H9 (cell line): ENCODE results near the gene EPS8. TPM values are rescaled to one million over a fixed set of nuclear protein-coding genes. Genes with fewer than 3 reads are reported as not detected.

Experiments
- DNase-seq: peaks from one replicate; pipeline ENCODE4 v3.0.0-alpha.2; 2017
- H2AFZ ChIP-seq: one replicate; pipeline ENCODE4 v1.6.1; 2013; ENCODE audit warnings: mild to moderate bottlenecking, low read length, control low read depth, moderate library complexity
- H2AK5ac ChIP-seq: 2 replicates; pipeline ENCODE4 v1.6.1; 2013; ENCODE audit warnings: low read length, control low read depth, mixed read lengths; ENCODE audit not compliant: insufficient read length
- H2BK120ac ChIP-seq: one replicate; pipeline ENCODE4 v1.6.1; 2013; ENCODE audit warnings: low read depth, mild to moderate bottlenecking, low read length, control low read depth, inconsistent platforms; ENCODE audit not compliant: poor library complexity, severe bottlenecking
- H2BK12ac ChIP-seq: 2 replicates; pipeline ENCODE4 v1.6.1; 2013; ENCODE audit warnings: low read length, control low read depth, mixed read lengths, low read depth; ENCODE audit not compliant: insufficient read length
- H2BK15ac ChIP-seq: 2 replicates; pipeline ENCODE4 v1.6.1; 2013; ENCODE audit warnings: low read depth, low read length, control low read depth
- H2BK20ac ChIP-seq: one replicate; pipeline ENCODE4 v1.6.1; 2013; ENCODE audit warnings: low read depth, mild to moderate bottlenecking, low read length, control low read depth, inconsistent platforms; ENCODE audit not compliant: poor library complexity, severe bottlenecking
- H2BK5ac ChIP-seq: 2 replicates; pipeline ENCODE4 v1.6.1; 2013; ENCODE audit warnings: low read length, control low read depth, mixed read lengths; ENCODE audit not compliant: insufficient read length
- H3K14ac ChIP-seq: 2 replicates; pipeline ENCODE4 v1.6.1; 2013; ENCODE audit warnings: low read length, control low read depth; ENCODE audit not compliant: insufficient read depth
- H3K18ac ChIP-seq: 2 replicates; pipeline ENCODE4 v1.6.1; 2013; ENCODE audit warnings: low read depth, mild to moderate bottlenecking, mixed read lengths, low read length, control low read depth; ENCODE audit not compliant: insufficient read length
- H3K23ac ChIP-seq: 2 replicates; pipeline ENCODE4 v1.6.1; 2013; ENCODE audit warnings: low read length, control low read depth, mixed read lengths, low read depth; ENCODE audit not compliant: insufficient read length
- H3K23me2 ChIP-seq: 2 replicates; pipeline ENCODE4 v1.6.1; 2013; ENCODE audit warnings: low read depth, mild to moderate bottlenecking, mixed read lengths, low read length, control low read depth; ENCODE audit not compliant: insufficient read length, poor library complexity, severe bottlenecking
- H3K27ac ChIP-seq: 2 replicates; pipeline ENCODE4 v1.5.1; 2013; ENCODE audit warnings: low read length, control low read depth, mixed read lengths, low read depth; ENCODE audit not compliant: insufficient read length
- H3K27me3 ChIP-seq: 2 replicates; pipeline ENCODE4 v1.6.1; 2013; ENCODE audit warnings: low read length, control low read depth, inconsistent platforms; ENCODE audit not compliant: insufficient read depth
- H3K4ac ChIP-seq: 2 replicates; pipeline ENCODE4 v1.6.1; 2013; ENCODE audit warnings: low read depth, mild to moderate bottlenecking, control low read depth, inconsistent platforms, low read length, moderate library complexity
- H3K4me1 ChIP-seq: 2 replicates; pipeline ENCODE4 v1.6.1; 2013; ENCODE audit warnings: low read length, control low read depth, inconsistent platforms; ENCODE audit not compliant: insufficient read depth
- H3K4me2 ChIP-seq: 2 replicates; pipeline ENCODE4 v1.6.1; 2013; ENCODE audit warnings: low read length, control low read depth, mixed read lengths; ENCODE audit not compliant: insufficient read length, insufficient read depth
- H3K56ac ChIP-seq: 2 replicates; pipeline ENCODE4 v1.6.1; 2013; ENCODE audit warnings: low read depth, mild to moderate bottlenecking, mixed read lengths, low read length, control low read depth; ENCODE audit not compliant: insufficient read length
- H3K79me1 ChIP-seq: 2 replicates; pipeline ENCODE4 v1.6.1; 2013; ENCODE audit warnings: low read depth, mild to moderate bottlenecking, moderate library complexity, low read length, control low read depth, inconsistent platforms; ENCODE audit not compliant: insufficient read depth, poor library complexity, severe bottlenecking
- H3K79me2 ChIP-seq: 2 replicates; pipeline ENCODE4 v1.6.1; 2013; ENCODE audit warnings: low read length, control low read depth, inconsistent platforms; ENCODE audit not compliant: insufficient read depth
- H3K9ac ChIP-seq: 2 replicates; pipeline ENCODE4 v1.6.1; 2013; ENCODE audit warnings: low read length, control low read depth, mixed read lengths; ENCODE audit not compliant: insufficient read length; ENCODE audit errors: extremely low read depth
- H3K9me3 ChIP-seq: one replicate; pipeline ENCODE4 v1.6.1; 2013; ENCODE audit warnings: low read depth, low read length, inconsistent platforms; ENCODE audit not compliant: control insufficient read depth
- H3T11ph ChIP-seq: one replicate; pipeline ENCODE4 v1.6.1; 2013; ENCODE audit warnings: mild to moderate bottlenecking, low read length, control low read depth, inconsistent platforms
- H4K20me1 ChIP-seq: one replicate; pipeline ENCODE4 v1.6.1; 2013; ENCODE audit not compliant: control insufficient read depth, insufficient read length, insufficient read depth
- H4K5ac ChIP-seq: 2 replicates; pipeline ENCODE4 v1.6.1; 2013; ENCODE audit warnings: low read depth, mild to moderate bottlenecking, mixed read lengths, low read length, control low read depth; ENCODE audit not compliant: insufficient read length
- H4K8ac ChIP-seq: replicated peaks from 2 replicates; pipeline ENCODE4 v1.6.1; 2013; ENCODE audit warnings: low read length, control low read depth, mixed read lengths, low read depth; ENCODE audit not compliant: insufficient read length
- H4K91ac ChIP-seq: 2 replicates; pipeline ENCODE4 v1.6.1; 2013; ENCODE audit warnings: low read depth, mild to moderate bottlenecking, moderate library complexity, mixed read lengths, low read length, control low read depth; ENCODE audit not compliant: insufficient read length
- H3K27ac Mint-ChIP-seq, 3 experiments: 2 replicates in 2 of 3; 3 replicates in 1 of 3; pipeline ENCODE4 v1.8.0; 2020 to 2021; ENCODE audit warnings: mixed read lengths in 3 of 3, mild to moderate bottlenecking in 1 of 3, moderate library complexity in 1 of 3
- H3K27me3 Mint-ChIP-seq: 2 replicates; pipeline ENCODE4 v1.8.0; 2021; ENCODE audit warnings: low read depth, mild to moderate bottlenecking, moderate library complexity, mixed read lengths
- H3K36me3 Mint-ChIP-seq, 3 experiments: 2 replicates in 2 of 3; 3 replicates in 1 of 3; pipeline ENCODE4 v1.8.0; 2020 to 2021; ENCODE audit warnings: low read depth in 3 of 3, mixed read lengths in 3 of 3; ENCODE audit not compliant: insufficient read depth in 1 of 3
- H3K4me1 Mint-ChIP-seq, 2 experiments: 2 replicates each; pipeline ENCODE4 v1.8.0; 2020; ENCODE audit warnings: mixed read lengths in 2 of 2
- H3K4me3 Mint-ChIP-seq, 2 experiments: 2 replicates in 1 of 2; 3 replicates in 1 of 2; pipeline ENCODE4 v1.8.0; 2020 to 2021; ENCODE audit warnings: mild to moderate bottlenecking in 2 of 2, mixed read lengths in 2 of 2, moderate library complexity in 1 of 2
- H3K9me3 Mint-ChIP-seq, 2 experiments: 2 replicates in 1 of 2; 3 replicates in 1 of 2; pipeline ENCODE4 v1.8.0; 2020; ENCODE audit warnings: mild to moderate bottlenecking in 2 of 2, mixed read lengths in 2 of 2, moderate library complexity in 1 of 2
- CTCF ChIP-seq: fragments of 200-600 bp; sonication (generic); conservative IDR thresholded peaks from 3 replicates; pipeline ENCODE4 v1.8.0; 2021; ENCODE audit warnings: antibody characterized with exemption, mild to moderate bottlenecking
- WGBS: extraction: QIAGEN DNeasy Blood & Tissue Kit; methylation state at CpG from one replicate; pipeline ENCODE4 v1.1.7; 2013; ENCODE audit warnings: missing lambda C conversion rate, low lambda C conversion rate, mixed read lengths; ENCODE audit not compliant: insufficient read length; ENCODE audit errors: extremely low coverage; 5-methylcytosine and 5-hydroxymethylcytosine counted together
- total RNA-seq: library from RNA; stranded (reverse); gene quantifications from 2 replicates; pipeline ENCODE4 v1.2.1, GENCODE V29; 2021

Gene EPS8
- total RNA-seq, 1 experiment from 2014 or later = 2.2 TPM

DNA sequence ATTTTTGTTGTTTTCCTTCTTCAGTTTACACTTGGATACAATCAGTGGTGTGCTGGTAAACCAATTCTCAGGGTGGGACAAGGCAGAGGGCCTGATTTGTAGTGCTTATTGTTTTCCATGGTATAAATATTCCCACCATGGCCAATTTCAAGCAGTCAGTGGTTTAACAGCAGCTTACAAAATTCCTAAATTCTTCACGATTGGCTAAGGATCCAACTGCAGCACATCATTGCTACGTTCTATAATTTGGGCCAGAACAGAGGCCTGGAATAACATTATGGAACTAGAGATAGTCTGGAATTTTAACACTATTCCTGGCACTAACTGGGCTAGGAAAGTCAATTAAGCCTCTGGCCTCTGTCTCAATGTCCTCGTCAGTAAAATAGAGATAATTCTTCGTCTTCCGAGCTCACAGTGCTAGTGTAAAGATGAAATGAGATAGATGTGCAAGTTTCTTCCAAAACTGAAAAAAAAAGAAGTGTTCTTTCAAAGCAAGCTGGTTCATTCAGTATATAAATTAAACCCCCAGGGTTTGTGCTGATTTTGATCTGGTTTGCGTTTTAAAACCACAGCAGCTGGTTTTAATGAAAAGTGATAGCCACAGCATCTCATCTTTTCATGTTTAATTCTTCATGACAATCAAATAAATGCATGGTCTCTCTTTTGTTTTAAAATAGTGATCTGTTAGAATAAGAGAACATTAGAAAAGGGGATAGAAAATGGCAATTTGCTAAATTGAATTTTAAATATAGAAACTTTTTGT, 104.1 kb downstream of the EPS8 start:
- Mint-ChIP-seq H3K9me3 (no peaks in the 10 kb centered on the region), H3K4me1 (peaks cover 12 to 13% of the 10 kb centered on the region in 2 experiments), H3K27ac (no peak overlapping the region), H3K27me3 (no peaks in the 10 kb centered on the region), H3K36me3 (no peaks in the 10 kb centered on the region), H3K4me3 (no peak overlapping the region)
- no peak for DNase-seq
- no peak overlapping the region for H2BK120ac ChIP-seq
- no peaks in the 10 kb centered on the region for H4K20me1 ChIP-seq
- no peak overlapping the region for H3K4me2 ChIP-seq
- H2AFZ ChIP-seq = no peak overlapping the region
- no peak overlapping the region for H2AK5ac ChIP-seq
- no peaks in the 10 kb centered on the region for H3K27me3 ChIP-seq
- H4K91ac ChIP-seq = no peak overlapping the region
- no peaks in the 10 kb centered on the region for H3K9me3 ChIP-seq
- no peaks in the 10 kb centered on the region for H3K79me1 ChIP-seq
- H3K4me1 ChIP-seq = peaks cover 5% of the 10 kb centered on the region; the same call in 1 of the 2 replicates
- H4K8ac ChIP-seq = no peak overlapping the region
- no peak overlapping the region for H3K14ac ChIP-seq
- no peak overlapping the region for H3K23ac ChIP-seq
- H3K18ac ChIP-seq = no peak overlapping the region
- H3K79me2 ChIP-seq = no peaks in the 10 kb centered on the region
- no peak overlapping the region for H2BK15ac ChIP-seq
- H3T11ph ChIP-seq = no peak overlapping the region
- H3K4ac ChIP-seq = no peak overlapping the region
- no CpG with 5 or more reads among the region's 6 CpGs for WGBS
- no peak overlapping the region for H3K56ac ChIP-seq
- H3K23me2 ChIP-seq = no peaks in the 10 kb centered on the region
- H3K27ac ChIP-seq = no peak overlapping the region
- H2BK5ac ChIP-seq = no peak overlapping the region
- no peak overlapping the region for H3K9ac ChIP-seq
- H2BK20ac ChIP-seq = no peak overlapping the region
- no peak for TF ChIP-seq CTCF
- H2BK12ac ChIP-seq = no peak overlapping the region
- no peak overlapping the region for H4K5ac ChIP-seq
